Cardiac septum (tissue), 1 donor: ENCODE data around the gene BICD2. TPM values are rescaled to one million over a fixed set of nuclear protein-coding genes. Genes with fewer than 3 reads are reported as not detected.
A peak's percentile ranks its signal among the peaks of the same experiment; 100 is the strongest.

ENCODE experiments used
- DNase-seq: peaks from one replicate; pipeline ENCODE4 v3.0.0-alpha.2; 2020; ENCODE audit warnings: low spot score
- intact Hi-C: fragments of 100-400 bp; cut with DNase I; formaldehyde crosslinking; loops from one replicate; pipeline ENCODE4 v1.14.0; 2022
- total RNA-seq: library from RNA; stranded (reverse); fragmentation: NEBNext Ultra II Directional; extraction: Animal tissue kit (Norgen Biotek cat#: 25700); gene quantifications from one replicate; pipeline ENCODE4 v1.2.1, GENCODE V29; 2021
- donor health status: DM: no; HTN: no; CAD: no.

The BICD2 gene
- total RNA-seq, 1 donor from 2014 or later, result 39.5 TPM

GRCh38 chr9:92704528-92704927 lies 60.1 kb downstream of the BICD2 start:
- intact Hi-C loops, result no loop called here
- DNase-seq, result no peak

GRCh38 chr9:92696619-92697018 lies 68.0 kb downstream of the BICD2 start:
- intact Hi-C loops, result no loop called here
- no peak for DNase-seq

- intact Hi-C loops, result no loop called here
- no peak for DNase-seq
These were observed 77.7 kb downstream of the BICD2 start for GRCh38 chr9:92686954-92687353.

- no peak for DNase-seq
- intact Hi-C loops, result no loop called here
These were observed 79.6 kb downstream of the BICD2 start for GRCh38 chr9:92685022-92685421.

- DNase-seq, result no peak
- intact Hi-C loops, result no loop called here
These were observed 82.4 kb downstream of the BICD2 start for GRCh38 chr9:92682269-92682668.

GRCh38 chr9:92680166-92681119 lies 84.2 kb downstream of the BICD2 start:
- DNase-seq, result no peak
- intact Hi-C loops, result no loop called here

- DNase-seq, result no peak
- intact Hi-C loops, result no loop called here
These were observed 85.0 kb downstream of the BICD2 start for GRCh38 chr9:92679413-92680165.

- DNase-seq, result no peak
- intact Hi-C loops, result loop anchor here (5.0 kb wide), 1 partner anchor 41 kb away; no protein-coding TSS in a partner anchor
These were observed 93.3 kb downstream of the BICD2 start for GRCh38 chr9:92671323-92671722.

GRCh38 chr9:92669890-92670708 lies 94.5 kb downstream of the BICD2 start, which contains the start of gene IPPK:
TSS of gene IPPK (minus strand) at chr9:92670131. CDS start at chr9:92669988, 143 bp downstream.
- intact Hi-C loops, result loop anchor here (1.0 to 5.0 kb wide), 2 partner anchors 42 to 95 kb away; no protein-coding TSS in a partner anchor
- DNase-seq, result peak; percentile 99

GRCh38 chr9:92669527-92669889 lies 95.1 kb downstream of the BICD2 start:
- no peak for DNase-seq

GRCh38 chr9:92668746-92669526 lies 95.7 kb downstream of the BICD2 start:
- intact Hi-C loops, result no loop called here
- no peak for DNase-seq

More at GRCh38 chr9:92669527-92669889, 95.1 kb downstream of the BICD2 start:
- intact Hi-C loops, result no loop called here

GRCh38 chr9:92666912-92667532 lies 97.6 kb downstream of the BICD2 start:
- DNase-seq, result no peak
- intact Hi-C loops, result no loop called here

- intact Hi-C loops, result no loop called here
- no peak for DNase-seq
These were observed 98.4 kb downstream of the BICD2 start for GRCh38 chr9:92666236-92666635.

GRCh38 chr9:92665836-92666235 lies 98.8 kb downstream of the BICD2 start:
- no peak for DNase-seq
- intact Hi-C loops, result no loop called here

GRCh38 chr9:92664394-92665152 lies 100.1 kb downstream of the BICD2 start:
- intact Hi-C loops, result no loop called here
- DNase-seq, result no peak

GRCh38 chr9:92663951-92664350 lies 100.7 kb downstream of the BICD2 start:
- peak; percentile 49 for DNase-seq
- intact Hi-C loops, result no loop called here

- intact Hi-C loops, result no loop called here
These were observed 101.5 kb downstream of the BICD2 start for GRCh38 chr9:92663126-92663525.

GRCh38 chr9:92661743-92662142 lies 102.9 kb downstream of the BICD2 start:
- intact Hi-C loops, result no loop called here
- peak; percentile 7 for DNase-seq

More at GRCh38 chr9:92663126-92663525, 101.5 kb downstream of the BICD2 start:
- peak; percentile 54 for DNase-seq
